SK-N-SH treated with all-trans-retinoic acid at 6 μM for 48 hours (cell line): Measurements from ENCODE around the gene PCSK9.

Experiments used
- CREB5 ChIP-seq: fragments of 250-450 bp; sonication (Bioruptor Pico); IDR thresholded peaks from 2 replicates; pipeline ENCODE4 v1.5.1; 2020; ENCODE audit warnings: low read depth, mild to moderate bottlenecking, moderate library complexity
- PATZ1 ChIP-seq: fragments of 250-450 bp; sonication (Bioruptor Pico); IDR thresholded peaks from 2 replicates; pipeline ENCODE4 v1.8.0; 2020; ENCODE audit warnings: mild to moderate bottlenecking, moderate library complexity, borderline replicate concordance
- SNAI2 ChIP-seq: fragments of 250-450 bp; sonication (Bioruptor Pico); IDR thresholded peaks from 2 replicates; pipeline ENCODE4 v1.5.0; 2020; ENCODE audit warnings: mild to moderate bottlenecking, moderate library complexity
- TCF4 ChIP-seq: fragments of 250-450 bp; sonication (Bioruptor Pico); IDR thresholded peaks from 2 replicates; pipeline ENCODE4 v1.8.0; 2021; ENCODE audit warnings: mild to moderate bottlenecking, moderate library complexity, borderline replicate concordance
- ZFP3 ChIP-seq: fragments of 250-450 bp; sonication (Bioruptor Pico); IDR thresholded peaks from 2 replicates; pipeline ENCODE4 v1.5.0; 2020; ENCODE audit warnings: mild to moderate bottlenecking, moderate library complexity
- ZNF565 ChIP-seq: fragments of 450-650 bp; formaldehyde crosslinking; conservative IDR thresholded peaks from 2 replicates; pipeline ENCODE4 v1.5.0; 2020; ENCODE audit warnings: low read depth, mild to moderate bottlenecking, moderate library complexity

GRCh38 chr1:55010194-55010886 lies 29.0 kb upstream of the PCSK9 start:
- TF ChIP-seq ZFP3 (CRISPR knock-in tag): no peak
- TF ChIP-seq ZNF565 (CRISPR knock-in tag): no peak
- no peak for TF ChIP-seq TCF4 (CRISPR knock-in tag)
- TF ChIP-seq CREB5: no peak
- no peak for TF ChIP-seq PATZ1 (CRISPR knock-in tag)
- no peak for TF ChIP-seq SNAI2
